WTC11 (cell line): ENCODE measurements around the gene DRGX. TPM values are rescaled to one million over a fixed set of nuclear protein-coding genes. Genes with fewer than 3 reads are reported as not detected.

Experiments used
- ATAC-seq: fragments of 200-7000 bp; cut with Tn5 transposase; 2 replicates; pipeline ENCODE4 v1.10.0; 2021; ENCODE audit warnings: mild to moderate bottlenecking, moderate library complexity
- CTCF ChIA-PET: fragments of 300-600 bp; sonication (Branson Sonifier 250); formaldehyde crosslinking; loops from one replicate; lab custom pipeline; 2021; ENCODE audit warnings: antibody characterized with exemption; lab: Charles Lee
- POLR2A ChIA-PET: fragments of 350-600 bp; sonication (Branson Sonifier 250); formaldehyde crosslinking; loops from one replicate; lab custom pipeline; 2021; ENCODE audit warnings: antibody characterized with exemption; lab: Charles Lee
- DNase-seq: peaks from one replicate; pipeline ENCODE4 v3.0.0; 2021; ENCODE audit warnings: low spot score
- H3K27ac Mint-ChIP-seq: 2 replicates; pipeline ENCODE4 v1.8.0; 2021; ENCODE audit warnings: mixed read lengths
- H3K27me3 Mint-ChIP-seq: 2 replicates; pipeline ENCODE4 v1.8.0; 2021; ENCODE audit warnings: low read depth, mild to moderate bottlenecking, moderate library complexity, mixed read lengths
- H3K36me3 Mint-ChIP-seq: 2 replicates; pipeline ENCODE4 v1.8.0; 2021; ENCODE audit warnings: mixed read lengths
- H3K4me1 Mint-ChIP-seq: 2 replicates; pipeline ENCODE4 v1.8.0; 2022; ENCODE audit warnings: mixed read lengths
- H3K4me3 Mint-ChIP-seq: 2 replicates; pipeline ENCODE4 v1.8.0; 2021; ENCODE audit warnings: mild to moderate bottlenecking, moderate library complexity, mixed read lengths
- H3K9me3 Mint-ChIP-seq: 2 replicates; pipeline ENCODE4 v1.8.0; 2021; ENCODE audit warnings: mixed read lengths
- IRF2 ChIP-seq: sonication (generic); formaldehyde crosslinking; IDR thresholded peaks from 2 replicates; pipeline ENCODE4 v1.8.0; 2022; ENCODE audit warnings: low read depth, missing genetic modification reagents, borderline replicate concordance
- ZNF263 ChIP-seq: sonication (generic); formaldehyde crosslinking; IDR thresholded peaks from 2 replicates; pipeline ENCODE4 v1.8.1; 2022; ENCODE audit warnings: low read depth, mild to moderate bottlenecking, moderate library complexity, missing genetic modification reagents
- ZNF671 ChIP-seq: fragments of 250-450 bp; sonication (Bioruptor Pico); IDR thresholded peaks from 2 replicates; pipeline ENCODE4 v1.8.0; 2021; ENCODE audit warnings: mild to moderate bottlenecking
- total RNA-seq: library from RNA; stranded (reverse); gene quantifications from 3 replicates; pipeline ENCODE4 v1.2.3, GENCODE V29; 2021
- TF ChIP-seq, protein P1 (sequence below): sonication (generic); formaldehyde crosslinking; IDR thresholded peaks from 2 replicates; pipeline ENCODE4 v1.8.0; 2023; ENCODE audit warnings: mild to moderate bottlenecking, missing genetic modification reagents
- TF ChIP-seq, protein P2 (sequence below): fragments of 250-450 bp; sonication (Bioruptor Pico); IDR thresholded peaks from 2 replicates; pipeline ENCODE4 v1.9.0; 2021; ENCODE audit warnings: mild to moderate bottlenecking
- TF ChIP-seq, protein P3 (sequence below): sonication (generic); formaldehyde crosslinking; IDR thresholded peaks from 2 replicates; pipeline ENCODE4 v1.8.1; 2022; ENCODE audit warnings: missing genetic modification reagents, borderline replicate concordance
- TF ChIP-seq, protein P4 (sequence below): sonication (generic); formaldehyde crosslinking; IDR thresholded peaks from 2 replicates; pipeline ENCODE4 v1.8.1; 2023; ENCODE audit warnings: mild to moderate bottlenecking, missing genetic modification reagents, moderate library complexity
- TF ChIP-seq, protein P5 (sequence below): sonication (generic); formaldehyde crosslinking; IDR thresholded peaks from 2 replicates; pipeline ENCODE4 v1.8.0; 2023; ENCODE audit warnings: missing genetic modification reagents
- TF ChIP-seq, protein P6 (sequence below): sonication (generic); formaldehyde crosslinking; IDR thresholded peaks from 2 replicates; pipeline ENCODE4 v1.8.1; 2023; ENCODE audit warnings: mild to moderate bottlenecking, missing genetic modification reagents

Gene DRGX
- total RNA-seq, 1 experiment from 2014 or later, result not detected

DNA sequence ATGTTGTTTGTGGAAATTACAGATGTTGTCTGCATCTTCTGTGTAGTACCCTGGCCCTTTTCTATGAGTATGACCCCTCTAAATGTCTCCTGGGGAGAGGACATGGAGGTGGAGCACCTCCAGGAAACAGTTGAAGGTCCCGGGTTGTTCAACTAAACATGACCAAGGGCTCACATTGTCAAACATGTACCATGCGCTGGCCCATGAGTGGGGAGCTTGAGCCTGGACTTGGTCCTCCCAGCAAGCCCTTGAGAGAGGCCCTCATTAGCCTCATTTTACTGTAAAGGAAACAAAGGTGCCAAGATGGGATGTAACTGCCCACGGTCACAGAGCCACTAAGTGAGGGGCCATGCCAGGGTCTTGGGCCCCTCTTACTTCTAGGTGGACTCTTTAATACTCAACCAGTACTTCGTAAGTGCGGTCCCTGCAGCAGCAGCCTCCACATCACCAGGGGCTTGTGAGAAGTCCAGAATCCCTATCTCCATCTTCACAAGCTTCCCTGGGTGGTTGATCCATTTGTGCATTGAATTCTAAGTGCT is 65.7 kb downstream of the DRGX start (continued):
- TF ChIP-seq, protein P1, sequence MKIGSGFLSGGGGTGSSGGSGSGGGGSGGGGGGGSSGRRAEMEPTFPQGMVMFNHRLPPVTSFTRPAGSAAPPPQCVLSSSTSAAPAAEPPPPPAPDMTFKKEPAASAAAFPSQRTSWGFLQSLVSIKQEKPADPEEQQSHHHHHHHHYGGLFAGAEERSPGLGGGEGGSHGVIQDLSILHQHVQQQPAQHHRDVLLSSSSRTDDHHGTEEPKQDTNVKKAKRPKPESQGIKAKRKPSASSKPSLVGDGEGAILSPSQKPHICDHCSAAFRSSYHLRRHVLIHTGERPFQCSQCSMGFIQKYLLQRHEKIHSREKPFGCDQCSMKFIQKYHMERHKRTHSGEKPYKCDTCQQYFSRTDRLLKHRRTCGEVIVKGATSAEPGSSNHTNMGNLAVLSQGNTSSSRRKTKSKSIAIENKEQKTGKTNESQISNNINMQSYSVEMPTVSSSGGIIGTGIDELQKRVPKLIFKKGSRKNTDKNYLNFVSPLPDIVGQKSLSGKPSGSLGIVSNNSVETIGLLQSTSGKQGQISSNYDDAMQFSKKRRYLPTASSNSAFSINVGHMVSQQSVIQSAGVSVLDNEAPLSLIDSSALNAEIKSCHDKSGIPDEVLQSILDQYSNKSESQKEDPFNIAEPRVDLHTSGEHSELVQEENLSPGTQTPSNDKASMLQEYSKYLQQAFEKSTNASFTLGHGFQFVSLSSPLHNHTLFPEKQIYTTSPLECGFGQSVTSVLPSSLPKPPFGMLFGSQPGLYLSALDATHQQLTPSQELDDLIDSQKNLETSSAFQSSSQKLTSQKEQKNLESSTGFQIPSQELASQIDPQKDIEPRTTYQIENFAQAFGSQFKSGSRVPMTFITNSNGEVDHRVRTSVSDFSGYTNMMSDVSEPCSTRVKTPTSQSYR (CRISPR knock-in tag), result no peak
- TF ChIP-seq, protein P2, sequence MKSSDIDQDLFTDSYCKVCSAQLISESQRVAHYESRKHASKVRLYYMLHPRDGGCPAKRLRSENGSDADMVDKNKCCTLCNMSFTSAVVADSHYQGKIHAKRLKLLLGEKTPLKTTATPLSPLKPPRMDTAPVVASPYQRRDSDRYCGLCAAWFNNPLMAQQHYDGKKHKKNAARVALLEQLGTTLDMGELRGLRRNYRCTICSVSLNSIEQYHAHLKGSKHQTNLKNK (CRISPR knock-in tag), result no peak
- TF ChIP-seq, protein P3, sequence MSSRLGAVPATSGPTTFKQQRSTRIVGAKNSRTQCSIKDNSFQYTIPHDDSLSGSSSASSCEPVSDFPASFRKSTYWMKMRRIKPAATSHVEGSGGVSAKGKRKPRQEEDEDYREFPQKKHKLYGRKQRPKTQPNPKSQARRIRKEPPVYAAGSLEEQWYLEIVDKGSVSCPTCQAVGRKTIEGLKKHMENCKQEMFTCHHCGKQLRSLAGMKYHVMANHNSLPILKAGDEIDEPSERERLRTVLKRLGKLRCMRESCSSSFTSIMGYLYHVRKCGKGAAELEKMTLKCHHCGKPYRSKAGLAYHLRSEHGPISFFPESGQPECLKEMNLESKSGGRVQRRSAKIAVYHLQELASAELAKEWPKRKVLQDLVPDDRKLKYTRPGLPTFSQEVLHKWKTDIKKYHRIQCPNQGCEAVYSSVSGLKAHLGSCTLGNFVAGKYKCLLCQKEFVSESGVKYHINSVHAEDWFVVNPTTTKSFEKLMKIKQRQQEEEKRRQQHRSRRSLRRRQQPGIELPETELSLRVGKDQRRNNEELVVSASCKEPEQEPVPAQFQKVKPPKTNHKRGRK (CRISPR knock-in tag), result no peak
- TF ChIP-seq, protein P4, sequence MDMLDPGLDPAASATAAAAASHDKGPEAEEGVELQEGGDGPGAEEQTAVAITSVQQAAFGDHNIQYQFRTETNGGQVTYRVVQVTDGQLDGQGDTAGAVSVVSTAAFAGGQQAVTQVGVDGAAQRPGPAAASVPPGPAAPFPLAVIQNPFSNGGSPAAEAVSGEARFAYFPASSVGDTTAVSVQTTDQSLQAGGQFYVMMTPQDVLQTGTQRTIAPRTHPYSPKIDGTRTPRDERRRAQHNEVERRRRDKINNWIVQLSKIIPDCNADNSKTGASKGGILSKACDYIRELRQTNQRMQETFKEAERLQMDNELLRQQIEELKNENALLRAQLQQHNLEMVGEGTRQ (CRISPR knock-in tag), result no peak
- TF ChIP-seq IRF2 (no peak), ZNF671 (CRISPR knock-in tag) (no peak)

DNA sequence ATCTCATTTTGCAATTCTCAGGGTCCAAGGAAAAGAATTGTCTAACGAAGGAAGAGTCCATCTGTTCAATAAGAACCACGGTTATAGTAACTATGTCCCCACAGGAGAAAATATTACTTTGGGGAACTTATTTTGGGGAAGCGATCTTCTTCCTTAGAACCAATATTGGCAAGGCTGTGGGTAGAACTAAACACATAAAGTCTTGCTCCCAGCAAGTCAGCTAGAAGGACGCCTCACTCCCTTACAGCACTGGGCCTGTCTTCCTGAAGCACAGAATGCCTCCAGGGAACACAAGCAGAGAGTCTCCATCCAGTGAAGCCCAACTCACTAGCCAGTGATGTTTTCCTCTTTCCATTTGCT is 66.8 kb downstream of the DRGX start:
- ChIA-PET CTCF (no interaction called here), POLR2A (no interaction called here)
- TF ChIP-seq ZNF671 (CRISPR knock-in tag), result no peak
- TF ChIP-seq, protein P5, sequence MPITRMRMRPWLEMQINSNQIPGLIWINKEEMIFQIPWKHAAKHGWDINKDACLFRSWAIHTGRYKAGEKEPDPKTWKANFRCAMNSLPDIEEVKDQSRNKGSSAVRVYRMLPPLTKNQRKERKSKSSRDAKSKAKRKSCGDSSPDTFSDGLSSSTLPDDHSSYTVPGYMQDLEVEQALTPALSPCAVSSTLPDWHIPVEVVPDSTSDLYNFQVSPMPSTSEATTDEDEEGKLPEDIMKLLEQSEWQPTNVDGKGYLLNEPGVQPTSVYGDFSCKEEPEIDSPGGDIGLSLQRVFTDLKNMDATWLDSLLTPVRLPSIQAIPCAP (CRISPR knock-in tag), result no peak
- TF ChIP-seq, protein P1 (CRISPR knock-in tag), result no peak
- TF ChIP-seq, protein P6, sequence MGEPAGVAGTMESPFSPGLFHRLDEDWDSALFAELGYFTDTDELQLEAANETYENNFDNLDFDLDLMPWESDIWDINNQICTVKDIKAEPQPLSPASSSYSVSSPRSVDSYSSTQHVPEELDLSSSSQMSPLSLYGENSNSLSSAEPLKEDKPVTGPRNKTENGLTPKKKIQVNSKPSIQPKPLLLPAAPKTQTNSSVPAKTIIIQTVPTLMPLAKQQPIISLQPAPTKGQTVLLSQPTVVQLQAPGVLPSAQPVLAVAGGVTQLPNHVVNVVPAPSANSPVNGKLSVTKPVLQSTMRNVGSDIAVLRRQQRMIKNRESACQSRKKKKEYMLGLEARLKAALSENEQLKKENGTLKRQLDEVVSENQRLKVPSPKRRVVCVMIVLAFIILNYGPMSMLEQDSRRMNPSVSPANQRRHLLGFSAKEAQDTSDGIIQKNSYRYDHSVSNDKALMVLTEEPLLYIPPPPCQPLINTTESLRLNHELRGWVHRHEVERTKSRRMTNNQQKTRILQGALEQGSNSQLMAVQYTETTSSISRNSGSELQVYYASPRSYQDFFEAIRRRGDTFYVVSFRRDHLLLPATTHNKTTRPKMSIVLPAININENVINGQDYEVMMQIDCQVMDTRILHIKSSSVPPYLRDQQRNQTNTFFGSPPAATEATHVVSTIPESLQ, result no peak
- TF ChIP-seq ZNF263, result no peak
- Mint-ChIP-seq H3K4me1 (peaks cover 5% of the 10 kb centered on the region), H3K36me3 (no peaks in the 10 kb centered on the region), H3K27me3 (no peaks in the 10 kb centered on the region; the same call in 1 of the 2 replicates), H3K9me3 (peaks cover 5% of the 10 kb centered on the region; the same call in 1 of the 2 replicates), H3K4me3 (no peak overlapping the region), H3K27ac (no peak overlapping the region)
- no peak for ATAC-seq
- DNase-seq, result no peak
